ENCODE results near the gene HOMER3. TPM values are rescaled to one million over a fixed set of nuclear protein-coding genes. Genes with fewer than 3 reads are reported as not detected.

Gene HOMER3
- total and polyA plus RNA-seq, 2 of the 13 experiments (the other 11 are each of a cell fraction or from before 2014, with no cell fraction given), result 21.3 to 27.3 TPM

- TF ChIP-seq, protein P1, sequence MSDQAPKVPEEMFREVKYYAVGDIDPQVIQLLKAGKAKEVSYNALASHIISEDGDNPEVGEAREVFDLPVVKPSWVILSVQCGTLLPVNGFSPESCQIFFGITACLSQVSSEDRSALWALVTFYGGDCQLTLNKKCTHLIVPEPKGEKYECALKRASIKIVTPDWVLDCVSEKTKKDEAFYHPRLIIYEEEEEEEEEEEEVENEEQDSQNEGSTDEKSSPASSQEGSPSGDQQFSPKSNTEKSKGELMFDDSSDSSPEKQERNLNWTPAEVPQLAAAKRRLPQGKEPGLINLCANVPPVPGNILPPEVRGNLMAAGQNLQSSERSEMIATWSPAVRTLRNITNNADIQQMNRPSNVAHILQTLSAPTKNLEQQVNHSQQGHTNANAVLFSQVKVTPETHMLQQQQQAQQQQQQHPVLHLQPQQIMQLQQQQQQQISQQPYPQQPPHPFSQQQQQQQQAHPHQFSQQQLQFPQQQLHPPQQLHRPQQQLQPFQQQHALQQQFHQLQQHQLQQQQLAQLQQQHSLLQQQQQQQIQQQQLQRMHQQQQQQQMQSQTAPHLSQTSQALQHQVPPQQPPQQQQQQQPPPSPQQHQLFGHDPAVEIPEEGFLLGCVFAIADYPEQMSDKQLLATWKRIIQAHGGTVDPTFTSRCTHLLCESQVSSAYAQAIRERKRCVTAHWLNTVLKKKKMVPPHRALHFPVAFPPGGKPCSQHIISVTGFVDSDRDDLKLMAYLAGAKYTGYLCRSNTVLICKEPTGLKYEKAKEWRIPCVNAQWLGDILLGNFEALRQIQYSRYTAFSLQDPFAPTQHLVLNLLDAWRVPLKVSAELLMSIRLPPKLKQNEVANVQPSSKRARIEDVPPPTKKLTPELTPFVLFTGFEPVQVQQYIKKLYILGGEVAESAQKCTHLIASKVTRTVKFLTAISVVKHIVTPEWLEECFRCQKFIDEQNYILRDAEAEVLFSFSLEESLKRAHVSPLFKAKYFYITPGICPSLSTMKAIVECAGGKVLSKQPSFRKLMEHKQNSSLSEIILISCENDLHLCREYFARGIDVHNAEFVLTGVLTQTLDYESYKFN (CRISPR knock-in tag; conservative IDR thresholded peaks at IDR 0.05), result peak; percentile 66; the same call in 1 of the 2 replicates
- 0 out of 2 replicates have a peak, but pooled peaks have one; percentile 42 for TF ChIP-seq NR2C2 (CRISPR knock-in tag; IDR thresholded peaks at IDR 0.05; ENCODE audit: borderline replicate concordance)
- TF ChIP-seq FOXO1 (CRISPR knock-in tag; IDR thresholded peaks at IDR 0.05), result peak; percentile 17; the same call in 1 of the 2 replicates
- peak; percentile 52; the same call in 1 of the 2 replicates for TF ChIP-seq SALL1 (CRISPR knock-in tag; IDR thresholded peaks at IDR 0.05)
- peak; percentile 19; the same call in 1 of the 2 replicates for TF ChIP-seq GFI1 (CRISPR knock-in tag; IDR thresholded peaks at IDR 0.05; ENCODE audit: borderline replicate concordance)
- 0 out of 2 replicates have a peak, but pooled peaks have one; percentile 30 for TF ChIP-seq KAT8 (CRISPR knock-in tag; IDR thresholded peaks at IDR 0.05)
- peak; percentile 39; the same call in 1 of the 2 replicates for TF ChIP-seq SOX5 (CRISPR knock-in tag; IDR thresholded peaks at IDR 0.05; ENCODE audit: borderline replicate concordance)
These were observed 11.5 kb upstream of the HOMER3 start (continued) for GRCh38 chr19:18952364-18953003.

DNA sequence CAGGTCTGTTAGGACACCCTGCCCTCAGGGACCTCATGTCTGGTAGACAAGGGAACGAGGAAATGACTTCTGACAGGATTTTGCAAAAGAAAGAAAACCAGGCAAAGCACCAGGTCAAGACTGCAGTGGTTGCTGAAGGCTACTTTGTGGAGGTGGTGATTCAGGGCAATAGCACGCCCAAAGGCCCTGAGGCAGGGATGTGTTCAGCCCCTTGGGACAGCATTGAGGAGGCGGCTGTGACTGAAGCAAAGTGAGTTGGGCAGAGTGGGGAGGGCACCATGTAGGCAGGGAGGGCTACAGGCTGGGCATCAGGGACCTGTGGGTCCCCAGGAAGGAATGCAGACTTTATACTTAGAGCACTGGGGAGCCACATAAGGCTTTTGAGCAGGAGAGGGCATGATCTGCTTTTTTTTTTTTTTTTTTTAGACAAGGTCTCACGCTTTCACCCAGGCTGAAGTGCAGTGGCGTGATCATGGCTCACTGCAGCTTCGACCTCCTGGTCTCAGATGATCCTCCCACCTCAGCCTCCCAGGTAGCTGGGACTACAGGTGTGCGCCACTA lies 10.8 kb upstream of the HOMER3 start:
- ChIA-PET POLR2A (no interaction called here), CTCF (ENCODE audit: low intra/inter-chr PET ratio, low total read pairs) (no interaction called here)
- in situ Hi-C loops (cut with HindIII; ENCODE audit: extremely low pct_ligation_motif_present, low pct_unique_long_range_greater_than_20kb), result no loop called here
- H3K9me3 ChIP-seq (ENCODE audit: low read length), result no peaks in the 10 kb centered on the region
- intact Hi-C loops (cut with micrococcal nuclease; ENCODE audit: unreplicated experiment), result no loop called here
- no peaks in the 10 kb centered on the region for H4K20me1 ChIP-seq (ENCODE audit: insufficient read depth, low read length)
- DNase-seq (ENCODE audit: low spot score) (no peak), ATAC-seq (no peak), FAIRE-seq (no peak)
- no peak overlapping the region for H3K4me2 ChIP-seq (ENCODE audit: low read depth, low read length)
- H3K4me1 ChIP-seq (ENCODE audit: insufficient read depth, low read length), result peaks cover 29% of the 10 kb centered on the region
- BruUV-seq (replicated peaks), result no TSS peak
- H3K27ac ChIP-seq (ENCODE audit: extremely low read length, insufficient read depth, low read length), result no peak overlapping the region
- H2AFZ ChIP-seq (ENCODE audit: low read length), result no peak overlapping the region
- H3K27me3 ChIP-seq (ENCODE audit: control insufficient read depth in 1 of 2, insufficient read depth in 2 of 2, low read length in 2 of 2), result no peaks in the 10 kb centered on the region
- WGBS (ENCODE audit: low lambda C conversion rate), result 44% methylated on average over 7 of the region's 7 CpGs
- H3K9ac ChIP-seq (ENCODE audit: insufficient read depth, low read depth, low read length), result no peak overlapping the region
- H3K4me3 ChIP-seq (replicated peaks in 1 of 3; ENCODE audit: insufficient read depth in 1 of 3, low read depth in 2 of 3, low read length in 3 of 3), result no peak overlapping the region
- H3K36me3 ChIP-seq (replicated peaks in 1 of 2; ENCODE audit: control insufficient read depth in 1 of 2, insufficient read depth in 2 of 2, low read length in 2 of 2), result no peaks in the 10 kb centered on the region
- no peaks in the 10 kb centered on the region for H3K79me2 ChIP-seq (ENCODE audit: insufficient read depth, low read length)
- TF ChIP-seq ZMYM4 (CRISPR knock-in tag; IDR thresholded peaks at IDR 0.05) (no peak), ZNF772 (CRISPR knock-in tag; IDR thresholded peaks at IDR 0.05) (no peak), MTERF4 (CRISPR knock-in tag; IDR thresholded peaks at IDR 0.05) (no peak), TP53 (CRISPR knock-in tag; conservative IDR thresholded peaks at IDR 0.05) (no peak), ZFP36 (IDR thresholded peaks at IDR 0.05; ENCODE audit: borderline replicate concordance, low read depth, low read length, partially characterized antibody) (peak; percentile 15), CSRNP2 (CRISPR knock-in tag; conservative IDR thresholded peaks at IDR 0.05; ENCODE audit: low read depth) (no peak), ZNF101 (CRISPR knock-in tag; IDR thresholded peaks at IDR 0.05; ENCODE audit: borderline replicate concordance, low read depth) (no peak), ZFP37 (CRISPR knock-in tag; IDR thresholded peaks at IDR 0.05; ENCODE audit: borderline replicate concordance) (no peak), TEAD3 (CRISPR knock-in tag; optimal IDR thresholded peaks at IDR 0.05; ENCODE audit: borderline replicate concordance) (peak; percentile 4)
